H1 (cell line): ENCODE measurements around the gene IREB2. TPM values are rescaled to one million over a fixed set of nuclear protein-coding genes. Genes with fewer than 3 reads are reported as not detected.

Source experiments
- CTCF ChIA-PET: fragments of 300-600 bp; sonication (Branson Sonifier 250); formaldehyde crosslinking; loops from one replicate; lab custom pipeline; 2021; ENCODE audit not compliant: partially characterized antibody; lab: Charles Lee
- POLR2A ChIA-PET: fragments of 300-600 bp; sonication (Branson Sonifier 250); formaldehyde crosslinking; loops from one replicate; lab custom pipeline; 2021; ENCODE audit warnings: inconsistent platforms; ENCODE audit not compliant: partially characterized antibody; lab: Charles Lee
- DNase-seq, 2 experiments: peaks; one replicate each; pipeline versions ENCODE4 v3.0.0 to v3.0.0-alpha.2; 2010 to 2022; ENCODE audit warnings: low spot score in 2 of 2, low read depth in 1 of 2, mixed read lengths in 1 of 2
- FAIRE-seq: peaks from 2 replicates; lab custom pipeline; 2011; peaks lifted over from hg19 to GRCh38; lab: Jason Lieb, UNC
- H2AFZ ChIP-seq: 2 replicates; pipeline ENCODE4 v1.8.1; 2012; ENCODE audit warnings: low read length, inconsistent platforms
- H2AK5ac ChIP-seq: 2 replicates; pipeline ENCODE4 v1.6.1; 2013; ENCODE audit warnings: low read depth, low read length
- H2BK120ac ChIP-seq: replicated peaks from 2 replicates; pipeline ENCODE3; 2013; ENCODE audit warnings: low read depth, low read length, inconsistent platforms
- H2BK12ac ChIP-seq: 2 replicates; pipeline ENCODE4 v1.6.1; 2013; ENCODE audit warnings: low read depth, low read length
- H2BK15ac ChIP-seq: 2 replicates; pipeline ENCODE4 v1.6.1; 2013; ENCODE audit warnings: low read length
- H2BK20ac ChIP-seq: 2 replicates; pipeline ENCODE4 v1.6.1; 2013; ENCODE audit warnings: low read length
- H2BK5ac ChIP-seq: 2 replicates; pipeline ENCODE4 v1.6.1; 2013; ENCODE audit warnings: low read depth, low read length
- H3K14ac ChIP-seq: 2 replicates; pipeline ENCODE4 v1.6.1; 2013; ENCODE audit warnings: inconsistent platforms; ENCODE audit not compliant: insufficient read length
- H3K18ac ChIP-seq: 2 replicates; pipeline ENCODE4 v1.6.1; 2013; ENCODE audit warnings: low read length; ENCODE audit errors: extremely low read depth
- H3K23ac ChIP-seq: 2 replicates; pipeline ENCODE4 v1.6.1; 2013; ENCODE audit warnings: inconsistent platforms; ENCODE audit not compliant: insufficient read length
- H3K23me2 ChIP-seq: 2 replicates; pipeline ENCODE4 v1.6.1; 2013; ENCODE audit warnings: low read depth, low read length
- H3K27ac ChIP-seq: 2 replicates; pipeline ENCODE4 v1.6.1; 2011; ENCODE audit warnings: low read depth, low read length, inconsistent platforms
- H3K27me3 ChIP-seq, 4 experiments: replicated peaks in 1 of 4; 1 replicate in 1 of 4; 2 replicates in 3 of 4; pipeline versions ENCODE4 v1.6.1 to v1.8.1; 2011 to 2013; ENCODE audit warnings: low read length in 3 of 4, mild to moderate bottlenecking in 3 of 4, inconsistent platforms in 2 of 4, mixed read lengths in 2 of 4, moderate library complexity in 1 of 4; ENCODE audit not compliant: control insufficient read depth in 3 of 4, insufficient read depth in 3 of 4; ENCODE audit errors: extremely low read depth in 1 of 4
- H3K36me3 ChIP-seq, 4 experiments: 2 replicates each; pipeline versions ENCODE4 v1.6.1 to v1.8.1; 2011 to 2013; ENCODE audit warnings: mild to moderate bottlenecking in 4 of 4, low read length in 3 of 4, moderate library complexity in 2 of 4, control low read depth in 1 of 4, inconsistent platforms in 1 of 4; ENCODE audit not compliant: insufficient read depth in 4 of 4, control insufficient read depth in 2 of 4
- H3K4ac ChIP-seq: replicated peaks from 2 replicates; pipeline ENCODE3; 2013; ENCODE audit warnings: low read length, low read depth, mixed read lengths, inconsistent platforms; ENCODE audit not compliant: insufficient read length
- H3K4me1 ChIP-seq, 4 experiments: replicated peaks in 1 of 4; 1 replicate in 1 of 4; 2 replicates in 3 of 4; pipeline versions ENCODE4 v1.6.1 to v1.8.1; 2011 to 2013; ENCODE audit warnings: low read length in 3 of 4, inconsistent platforms in 2 of 4, mixed read lengths in 1 of 4; ENCODE audit not compliant: insufficient read depth in 4 of 4, control insufficient read depth in 3 of 4
- H3K4me2 ChIP-seq, 2 experiments: 2 replicates each; pipeline versions ENCODE4 v1.6.1 to v1.8.1; 2011 to 2013; ENCODE audit warnings: low read depth in 2 of 2, low read length in 2 of 2, control low read depth in 1 of 2, inconsistent platforms in 1 of 2, mild to moderate bottlenecking in 1 of 2; ENCODE audit not compliant: insufficient read depth in 1 of 2
- H3K4me3 ChIP-seq, 4 experiments: fragments of 200-600, 300-600 bp in 1 of 4; sonication (generic), shearing (Covaris generic), sonication (Bioruptor Twin) in 1 of 4; 2 replicates each; pipeline versions ENCODE4 v1.5.1 to v1.8.1; 2011 to 2016; ENCODE audit warnings: low read length in 4 of 4, low read depth in 3 of 4, control low read depth in 2 of 4, inconsistent platforms in 2 of 4, mild to moderate bottlenecking in 2 of 4, mixed read lengths in 1 of 4, moderate library complexity in 1 of 4; ENCODE audit not compliant: insufficient read depth in 2 of 4; ENCODE audit errors: extremely low read depth in 1 of 4
- H3K56ac ChIP-seq: replicated peaks from 2 replicates; pipeline ENCODE3; 2013; ENCODE audit warnings: low read depth, mild to moderate bottlenecking, mixed read lengths, low read length, inconsistent platforms; ENCODE audit not compliant: insufficient read length
- H3K79me1 ChIP-seq: 2 replicates; pipeline ENCODE4 v1.6.1; 2013; ENCODE audit warnings: low read depth, low read length, control low read depth
- H3K79me2 ChIP-seq, 2 experiments: 2 replicates each; pipeline versions ENCODE4 v1.6.1 to v1.8.1; 2012 to 2013; ENCODE audit warnings: low read length in 2 of 2, mild to moderate bottlenecking in 2 of 2, inconsistent platforms in 1 of 2; ENCODE audit not compliant: insufficient read depth in 2 of 2, control insufficient read depth in 1 of 2
- H3K9ac ChIP-seq, 4 experiments: replicated peaks in 1 of 4; 1 replicate in 1 of 4; 2 replicates in 3 of 4; pipeline versions ENCODE4 v1.6.1 to v1.8.1; 2011 to 2013; ENCODE audit warnings: low read depth in 3 of 4, low read length in 3 of 4, control low read depth in 2 of 4, mild to moderate bottlenecking in 2 of 4, moderate library complexity in 2 of 4, inconsistent platforms in 1 of 4; ENCODE audit errors: extremely low read depth in 1 of 4
- H3K9me3 ChIP-seq, 2 experiments: 2 replicates each; pipeline versions ENCODE4 v1.6.1 to v1.8.1; 2012 to 2013; ENCODE audit warnings: mild to moderate bottlenecking in 2 of 2, moderate library complexity in 2 of 2, control low read depth in 1 of 2, inconsistent platforms in 1 of 2, low read depth in 1 of 2, low read length in 1 of 2, mixed read lengths in 1 of 2; ENCODE audit not compliant: insufficient read depth in 2 of 2
- H4K20me1 ChIP-seq, 2 experiments: replicated peaks in 1 of 2; 2 replicates each; pipeline versions ENCODE3 to v1.8.1; 2011 to 2013; ENCODE audit warnings: inconsistent platforms in 2 of 2, low read length in 2 of 2, mild to moderate bottlenecking in 1 of 2; ENCODE audit not compliant: insufficient read depth in 2 of 2, control insufficient read depth in 1 of 2
- H4K5ac ChIP-seq: 2 replicates; pipeline ENCODE4 v1.6.1; 2013; ENCODE audit warnings: low read length, low read depth, mixed read lengths, inconsistent platforms; ENCODE audit not compliant: insufficient read length
- H4K8ac ChIP-seq: 2 replicates; pipeline ENCODE4 v1.8.0; 2013; ENCODE audit warnings: mild to moderate bottlenecking, moderate library complexity, low read length, inconsistent platforms; ENCODE audit not compliant: insufficient read depth; ENCODE audit errors: extremely low read depth
- H4K91ac ChIP-seq: replicated peaks from 2 replicates; pipeline ENCODE3; 2013; ENCODE audit warnings: low read length, mixed read lengths, inconsistent platforms; ENCODE audit not compliant: insufficient read length
- CHD2 ChIP-seq: IDR thresholded peaks from 2 replicates; pipeline ENCODE4 v1.6.1; 2012; ENCODE audit warnings: low read length, improper control_type of control experiment
- EGR1 ChIP-seq: IDR thresholded peaks from 2 replicates; pipeline ENCODE4 v1.6.1; 2011; ENCODE audit warnings: low read depth, low read length, borderline replicate concordance
- EP300 ChIP-seq, 2 experiments: IDR thresholded peaks; 1 replicate in 1 of 2; 2 replicates in 1 of 2; pipeline ENCODE4 v1.6.1; 2011 to 2012; ENCODE audit warnings: low read depth in 2 of 2, low read length in 2 of 2, mild to moderate bottlenecking in 2 of 2, borderline replicate concordance in 1 of 2, inconsistent platforms in 1 of 2, moderate library complexity in 1 of 2
- JUN ChIP-seq: IDR thresholded peaks from 2 replicates; pipeline ENCODE4 v1.6.1; 2011; ENCODE audit warnings: low read depth, mild to moderate bottlenecking, improper control_type of control experiment, low read length
- KDM1A ChIP-seq: fragments of 200-600, 300-600 bp; sonication (generic); IDR thresholded peaks from 2 replicates; pipeline ENCODE4 v1.7.1; 2016; ENCODE audit warnings: mild to moderate bottlenecking, low read length, borderline replicate concordance
- KDM4A ChIP-seq: IDR thresholded peaks from one replicate; pipeline ENCODE4 v1.7.1; 2012; ENCODE audit warnings: low read depth, mild to moderate bottlenecking, moderate library complexity, low read length, inconsistent platforms; ENCODE audit not compliant: severe bottlenecking
- NANOG ChIP-seq: IDR thresholded peaks from 2 replicates; pipeline ENCODE4 v1.6.1; 2011; ENCODE audit warnings: low read length, low read depth, mild to moderate bottlenecking, inconsistent platforms; ENCODE audit not compliant: insufficient read depth, poor library complexity, severe bottlenecking
- NRF1 ChIP-seq: IDR thresholded peaks from 2 replicates; pipeline ENCODE4 v1.6.1; 2011; ENCODE audit warnings: mild to moderate bottlenecking, low read depth, low read length, improper control_type of control experiment
- RBBP5 ChIP-seq: IDR thresholded peaks from 2 replicates; pipeline ENCODE4 v1.7.1; 2012; ENCODE audit warnings: low read depth, mild to moderate bottlenecking, inconsistent platforms, low read length, moderate library complexity, borderline replicate concordance
- SIX5 ChIP-seq: IDR thresholded peaks from 2 replicates; pipeline ENCODE4 v1.6.1; 2011; ENCODE audit warnings: mild to moderate bottlenecking, low read depth, low read length
- TAF7 ChIP-seq: optimal IDR thresholded peaks from 2 replicates; pipeline ENCODE3; 2011; ENCODE audit warnings: low read depth, mild to moderate bottlenecking, inconsistent platforms, low read length, moderate library complexity, borderline replicate concordance
- TBP ChIP-seq: IDR thresholded peaks from 2 replicates; pipeline ENCODE4 v1.6.1; 2011; ENCODE audit warnings: low read depth, low read length, improper control_type of control experiment
- WGBS, 2 experiments: shearing (Covaris generic) in 1 of 2; methylation state at CpG; one replicate each; pipeline versions ENCODE4 v1.1.6 to v1.1.7; 2013 to 2015; ENCODE audit warnings: low lambda C conversion rate in 2 of 2, mixed read lengths in 2 of 2, inconsistent platforms in 1 of 2, low coverage in 1 of 2, missing lambda C conversion rate in 1 of 2; ENCODE audit not compliant: insufficient replicate concordance in 2 of 2, insufficient coverage in 1 of 2, insufficient read length in 1 of 2; ENCODE audit errors: extremely low coverage in 1 of 2, missing lambda C conversion rate in 1 of 2; 5-methylcytosine and 5-hydroxymethylcytosine counted together
- polyA plus RNA-seq, 7 experiments: library from polyadenylated mRNA; depleted of rRNA in 3 of 7; stranded (reverse) in 5 of 7; unstranded in 2 of 7; fragments of >200 nt in 5 of 7; fragments of 200-250 nt in 2 of 7; gene quantifications; 1 replicate in 5 of 7; 2 replicates in 1 of 7; 4 replicates in 1 of 7; pipeline versions ENCODE4 v1.2.1 to v1.2.3, GENCODE V29; 2011 to 2013; ENCODE audit warnings: missing spikeins in 2 of 7, mixed read lengths in 2 of 7
- total RNA-seq: library from RNA; stranded (reverse); fragmentation: NEBNext Ultra II Directional; extraction: Animal tissue kit (Norgen Biotek cat#: 25700); gene quantifications from 2 replicates; pipeline ENCODE4 v1.2.1, GENCODE V29; 2021
- TF ChIP-seq, protein P1 (sequence below): IDR thresholded peaks from 2 replicates; pipeline ENCODE4 v1.6.1; 2012; ENCODE audit warnings: inconsistent platforms

The IREB2 gene
- total and polyA plus RNA-seq, 2 of the 8 experiments (the other 6 are each of a cell fraction or from before 2014, with no cell fraction given) = 21.0 to 103 TPM

DNA sequence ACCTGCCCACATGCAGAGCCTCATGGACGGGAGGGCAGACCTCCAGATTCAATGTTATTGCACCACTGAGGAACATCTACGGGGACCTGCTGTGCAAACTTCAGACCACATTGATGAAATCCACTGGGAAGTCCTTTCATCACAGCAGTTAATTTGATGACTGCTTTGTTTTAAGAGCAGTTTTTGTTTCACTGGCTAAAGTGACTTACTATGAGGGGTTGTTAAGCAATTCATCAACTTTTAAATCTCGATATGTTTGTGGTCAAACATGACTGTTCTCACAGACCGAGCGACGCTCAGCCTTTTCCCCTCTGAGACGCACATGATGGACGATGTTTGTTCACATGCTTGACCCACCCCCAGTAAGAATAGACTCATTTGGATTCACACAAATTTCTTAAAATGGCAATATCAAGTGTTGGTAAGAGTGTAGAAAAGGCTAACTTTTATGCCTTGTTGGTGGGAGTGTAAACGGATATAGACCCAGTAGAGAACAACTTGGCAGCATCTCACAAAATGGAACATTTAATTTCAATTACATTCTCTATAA is 35.9 kb upstream of the IREB2 start:
- Histone ChIP-seq H2BK15ac (no peak overlapping the region), H3K56ac (no peak overlapping the region), H4K20me1 (no peaks in the 10 kb centered on the region), H3K79me1 (no peaks in the 10 kb centered on the region), H2AFZ (no peak overlapping the region), H3K4me1 (peaks cover 0 to 16% (median 6%) of the 10 kb centered on the region in 4 experiments; a peak in 5 of 7 replicates), H3K4me2 (no peak overlapping the region), H3K27ac (no peak overlapping the region), H3K18ac (no peak overlapping the region), H3K27me3 (peaks cover 0 to 2% (median 0%) of the 10 kb centered on the region in 4 experiments; a peak in 4 of 7 replicates), H2BK5ac (no peak overlapping the region), H2BK120ac (no peak overlapping the region), H3K23ac (no peak overlapping the region), H4K8ac (no peak overlapping the region), H3K79me2 (no peaks in the 10 kb centered on the region), H3K4me3 (no peak overlapping the region), H3K14ac (no peak overlapping the region), H3K23me2 (no peaks in the 10 kb centered on the region; the same call in 1 of the 2 replicates), H4K91ac (no peak overlapping the region), H3K4ac (no peak overlapping the region), H2BK20ac (no peak overlapping the region), H4K5ac (no peak overlapping the region), H2AK5ac (no peak overlapping the region), H3K9ac (no peak overlapping the region), H3K9me3 (no peaks in the 10 kb centered on the region), H2BK12ac (no peak overlapping the region), H3K36me3 (no peaks in the 10 kb centered on the region)
- ChIA-PET POLR2A (no interaction called here), CTCF (interaction anchor here (1.3 kb wide), 1 partner anchor 86 kb away, joined by 5 read pairs; no protein-coding TSS in a partner anchor)
- WGBS, 2 experiments = 88% methylated on average over 9 of the region's 9 CpGs; no CpG with 5 or more reads in 1 of the 2 experiments
- FAIRE-seq (no peak), DNase-seq (no peak)
- no peak for TF ChIP-seq EGR1
- TF ChIP-seq TBP = no peak
- TF ChIP-seq, protein P1, sequence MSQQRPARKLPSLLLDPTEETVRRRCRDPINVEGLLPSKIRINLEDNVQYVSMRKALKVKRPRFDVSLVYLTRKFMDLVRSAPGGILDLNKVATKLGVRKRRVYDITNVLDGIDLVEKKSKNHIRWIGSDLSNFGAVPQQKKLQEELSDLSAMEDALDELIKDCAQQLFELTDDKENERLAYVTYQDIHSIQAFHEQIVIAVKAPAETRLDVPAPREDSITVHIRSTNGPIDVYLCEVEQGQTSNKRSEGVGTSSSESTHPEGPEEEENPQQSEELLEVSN = no peak
- no peak for TF ChIP-seq KDM4A
- no peak for TF ChIP-seq NRF1
- no peak for TF ChIP-seq RBBP5
- TF ChIP-seq NANOG = no peak
- no peak for TF ChIP-seq TAF7
- no peak for TF ChIP-seq SIX5
- TF ChIP-seq KDM1A = no peak
- TF ChIP-seq EP300 (IDR thresholded peaks at IDR 0.05; ENCODE audit: borderline replicate concordance in 1 of 2, low read depth in 2 of 2, low read length in 2 of 2) = no peak
- no peak for TF ChIP-seq CHD2
- TF ChIP-seq JUN = no peak
